Activated CD8-positive, alpha-beta memory T cell treated with anti-CD3 and anti-CD28 coated beads, Interleukin-2, amount 50 U/mL, for 4 hours (primary cell): Measurements from ENCODE around the gene RAE1.

ENCODE experiments used
- DNase-seq: peaks from one replicate; pipeline ENCODE4 v3.0.0-alpha.2; 2020

The RAE1 gene, protein sequence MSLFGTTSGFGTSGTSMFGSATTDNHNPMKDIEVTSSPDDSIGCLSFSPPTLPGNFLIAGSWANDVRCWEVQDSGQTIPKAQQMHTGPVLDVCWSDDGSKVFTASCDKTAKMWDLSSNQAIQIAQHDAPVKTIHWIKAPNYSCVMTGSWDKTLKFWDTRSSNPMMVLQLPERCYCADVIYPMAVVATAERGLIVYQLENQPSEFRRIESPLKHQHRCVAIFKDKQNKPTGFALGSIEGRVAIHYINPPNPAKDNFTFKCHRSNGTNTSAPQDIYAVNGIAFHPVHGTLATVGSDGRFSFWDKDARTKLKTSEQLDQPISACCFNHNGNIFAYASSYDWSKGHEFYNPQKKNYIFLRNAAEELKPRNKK

DNA sequence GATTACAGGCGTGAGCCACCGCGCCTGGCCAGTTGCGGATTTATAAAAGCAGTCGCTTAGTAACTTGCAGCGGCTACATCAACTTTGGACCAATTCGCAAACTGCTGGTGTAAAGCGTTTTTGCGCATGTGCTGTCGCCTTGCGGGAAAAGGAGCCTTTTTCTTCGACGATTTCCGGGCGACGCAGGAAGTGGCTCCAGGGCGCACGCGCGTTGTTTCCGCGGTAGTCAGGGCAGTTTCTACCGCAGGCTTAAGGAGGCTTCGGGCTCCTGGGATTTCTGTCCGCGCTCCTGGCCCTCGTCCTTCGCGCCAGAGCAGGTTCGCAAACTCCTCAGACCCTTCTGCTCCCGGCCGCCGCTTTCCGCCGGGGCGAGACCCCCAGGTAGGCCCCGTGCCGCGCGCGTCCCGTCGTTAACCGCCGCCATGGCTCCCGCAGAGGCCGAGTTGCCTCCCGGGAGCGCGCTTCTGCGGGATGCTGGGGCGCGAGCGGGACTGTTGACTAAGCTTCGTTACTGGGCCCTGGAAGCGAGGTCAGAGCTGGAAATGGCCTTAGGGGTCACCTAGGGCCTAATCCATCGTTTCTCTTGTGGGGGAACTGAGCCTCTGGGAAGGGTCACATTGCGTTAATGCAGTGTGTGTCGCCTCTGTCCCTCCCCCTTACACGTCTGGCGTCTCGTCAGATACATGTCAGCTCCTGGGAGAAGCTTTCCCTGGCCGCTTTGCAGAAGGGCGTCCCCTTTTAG lies at the start of gene RAE1:
Gene RAE1, plus strand, starts transcription at position 214 of the 742 bp plus-strand sequence. CDS start 2,784 bp downstream, outside the sequence.
- DNase-seq: peak; percentile 84

- no peak for DNase-seq
Observed at GRCh38 chr20:57306747-57307146, 44.3 kb upstream of the RAE1 start.

GRCh38 chr20:57308451-57309271 lies 42.4 kb upstream of the RAE1 start:
- no peak for DNase-seq

DNA sequence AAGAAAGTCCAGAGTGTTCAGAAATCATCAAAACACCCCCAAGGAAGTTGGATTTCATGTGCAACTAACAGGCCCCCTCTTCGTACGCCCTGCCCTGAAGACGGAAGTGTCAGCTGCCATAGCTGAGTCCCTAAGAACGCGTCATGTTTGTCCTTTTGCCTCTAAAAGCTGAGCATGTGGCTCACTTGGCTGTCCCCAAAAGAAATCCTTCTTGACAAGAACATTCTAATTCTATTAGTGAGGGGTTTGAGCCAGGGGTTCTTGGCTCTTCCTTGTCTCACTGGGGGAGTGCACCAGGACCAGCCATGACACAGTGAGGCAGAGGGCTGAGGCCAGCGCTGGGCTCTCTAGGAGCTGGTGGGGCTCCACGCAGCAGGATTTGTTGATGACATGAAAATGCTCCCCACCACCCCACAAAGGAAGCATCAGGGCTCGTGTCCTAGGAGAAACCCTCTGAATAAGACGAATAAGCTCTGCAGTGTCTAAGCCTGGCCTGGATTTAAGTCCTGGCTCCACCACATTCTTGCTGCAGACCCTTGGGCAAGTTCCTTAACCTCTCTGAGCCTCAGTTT lies 41.4 kb upstream of the RAE1 start:
- DNase-seq: no peak

- DNase-seq: no peak
Observed at GRCh38 chr20:57310821-57311514, 40.1 kb upstream of the RAE1 start.

DNA sequence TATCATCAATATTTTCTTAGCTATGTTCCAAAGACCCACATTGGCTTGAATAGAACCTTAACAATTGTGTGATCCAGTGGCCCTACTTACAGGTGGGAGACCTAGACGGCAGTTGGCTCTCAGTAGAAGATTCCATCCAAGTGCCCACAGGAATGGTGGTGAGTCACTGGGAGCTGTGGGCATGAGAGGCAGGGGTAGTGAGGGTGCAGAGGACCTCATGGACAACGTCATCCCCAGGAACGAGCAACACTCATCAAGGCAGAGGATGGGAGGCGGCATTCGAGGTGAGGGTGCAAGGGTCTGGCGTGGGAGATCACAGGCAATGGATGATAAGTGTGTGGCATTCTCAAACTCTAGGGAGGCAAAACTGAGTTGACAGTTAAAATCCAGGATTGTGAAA lies 38.9 kb upstream of the RAE1 start:
- DNase-seq: no peak

GRCh38 chr20:57313230-57313629 lies 37.8 kb upstream of the RAE1 start:
- DNase-seq: no peak

- DNase-seq: no peak
Observed at GRCh38 chr20:57313951-57314350, 37.1 kb upstream of the RAE1 start.

- no peak for DNase-seq
Observed at GRCh38 chr20:57315083-57315975, 35.7 kb upstream of the RAE1 start.

- no peak for DNase-seq
Observed at GRCh38 chr20:57315976-57316480, 35.0 kb upstream of the RAE1 start.

DNA sequence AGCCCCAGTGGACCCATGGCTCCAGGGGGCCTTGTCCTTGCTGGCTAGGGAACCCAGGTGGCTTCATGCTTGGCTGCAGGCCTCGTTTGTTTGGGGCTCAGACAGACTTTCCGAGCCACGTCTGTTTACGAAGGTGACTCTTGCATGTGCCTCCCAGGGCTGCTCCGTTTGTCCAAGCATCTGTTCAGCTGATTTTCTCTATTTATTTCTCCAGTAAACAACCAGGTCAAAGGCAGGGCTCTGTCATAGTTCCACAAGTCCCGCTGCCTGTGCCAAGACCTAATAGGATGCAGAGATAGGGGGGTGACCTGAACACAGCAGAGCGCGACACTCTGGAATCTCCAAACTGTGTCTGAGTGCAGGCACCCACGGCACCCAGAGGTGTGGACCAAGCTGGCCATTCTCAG lies 34.3 kb upstream of the RAE1 start:
- DNase-seq: no peak

- no peak for DNase-seq
Observed at GRCh38 chr20:57317316-57317788, 33.7 kb upstream of the RAE1 start.

GRCh38 chr20:57317789-57318371 lies 33.2 kb upstream of the RAE1 start:
- DNase-seq: no peak

- DNase-seq: no peak
Observed at GRCh38 chr20:57319584-57319983, 31.5 kb upstream of the RAE1 start.

DNA sequence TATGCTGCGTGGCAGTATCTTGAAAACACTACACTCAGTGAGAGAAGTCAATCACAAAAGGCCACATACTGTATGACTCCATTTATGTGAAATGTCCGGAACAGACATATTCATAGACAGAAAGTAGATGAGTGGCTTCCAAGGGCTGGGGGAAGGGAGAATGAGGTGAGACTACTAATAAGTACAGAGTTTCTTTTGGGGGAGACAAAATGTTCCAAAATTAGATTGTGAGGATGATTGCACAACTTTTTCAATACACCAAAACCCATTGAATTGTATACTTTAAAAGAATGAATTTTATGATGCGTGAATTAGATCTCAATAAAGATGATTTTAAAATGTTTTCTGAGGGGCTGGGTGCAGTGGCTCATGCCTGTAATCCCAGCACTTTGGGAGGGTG lies 30.7 kb upstream of the RAE1 start:
- DNase-seq: no peak

DNA sequence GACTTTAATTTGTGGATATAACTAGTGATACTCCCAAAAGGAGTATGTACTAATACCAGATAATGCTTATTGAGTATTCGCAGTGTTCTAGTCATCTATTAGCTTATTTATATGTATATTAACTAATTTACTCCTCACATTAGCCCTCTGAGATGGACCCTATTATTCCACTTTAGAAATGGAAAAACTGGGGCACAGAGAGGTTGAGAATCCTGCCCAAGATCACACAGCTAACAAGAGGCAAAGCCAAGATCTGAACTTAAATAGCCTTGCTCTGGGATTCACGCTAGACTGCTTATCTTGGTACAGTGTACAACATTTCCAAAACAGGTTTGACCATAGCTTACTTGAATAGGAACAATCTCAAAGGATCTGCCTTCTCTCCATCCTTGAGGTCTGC lies 29.9 kb upstream of the RAE1 start:
- DNase-seq: no peak

DNA sequence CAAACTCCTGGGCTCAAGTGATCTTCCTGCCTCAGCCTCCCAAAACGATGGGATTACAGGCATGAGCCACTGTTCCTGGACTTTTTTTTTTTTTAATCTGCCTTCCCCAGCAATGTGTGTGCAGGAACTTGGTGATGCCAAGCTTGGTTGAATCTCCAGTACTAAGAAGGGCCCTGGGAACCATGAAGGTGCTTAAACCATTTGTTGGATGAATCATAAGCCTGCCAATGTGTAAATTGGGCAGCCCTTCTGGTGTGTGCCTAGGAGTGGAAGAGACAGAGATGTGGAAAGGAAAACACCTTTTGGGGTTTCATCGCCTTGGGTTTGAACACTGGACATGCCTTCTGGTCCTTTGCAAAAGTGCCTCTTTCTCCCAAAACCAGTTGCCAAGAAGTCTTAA lies 28.6 kb upstream of the RAE1 start:
- no peak for DNase-seq

DNA sequence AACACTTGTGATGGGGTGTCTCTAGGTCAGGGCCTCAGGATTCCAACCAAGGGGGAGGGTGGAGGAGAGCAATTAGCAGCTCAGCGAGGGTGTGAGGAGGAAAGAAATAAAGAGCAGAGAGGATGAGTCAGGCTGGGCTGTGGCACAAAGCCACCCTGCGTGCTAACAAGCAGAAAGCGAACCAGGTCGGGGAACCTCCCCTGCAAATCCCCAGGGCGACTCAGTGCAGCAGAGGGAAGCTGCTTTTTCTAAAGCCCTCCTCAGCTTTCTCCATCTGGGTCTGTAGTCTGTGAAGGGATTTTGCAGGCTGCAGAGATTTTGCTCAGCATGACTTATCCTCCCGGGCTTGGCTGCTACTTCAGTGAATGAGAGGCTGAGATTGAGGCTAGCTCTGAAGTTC lies 28.0 kb upstream of the RAE1 start:
- no peak for DNase-seq

DNA sequence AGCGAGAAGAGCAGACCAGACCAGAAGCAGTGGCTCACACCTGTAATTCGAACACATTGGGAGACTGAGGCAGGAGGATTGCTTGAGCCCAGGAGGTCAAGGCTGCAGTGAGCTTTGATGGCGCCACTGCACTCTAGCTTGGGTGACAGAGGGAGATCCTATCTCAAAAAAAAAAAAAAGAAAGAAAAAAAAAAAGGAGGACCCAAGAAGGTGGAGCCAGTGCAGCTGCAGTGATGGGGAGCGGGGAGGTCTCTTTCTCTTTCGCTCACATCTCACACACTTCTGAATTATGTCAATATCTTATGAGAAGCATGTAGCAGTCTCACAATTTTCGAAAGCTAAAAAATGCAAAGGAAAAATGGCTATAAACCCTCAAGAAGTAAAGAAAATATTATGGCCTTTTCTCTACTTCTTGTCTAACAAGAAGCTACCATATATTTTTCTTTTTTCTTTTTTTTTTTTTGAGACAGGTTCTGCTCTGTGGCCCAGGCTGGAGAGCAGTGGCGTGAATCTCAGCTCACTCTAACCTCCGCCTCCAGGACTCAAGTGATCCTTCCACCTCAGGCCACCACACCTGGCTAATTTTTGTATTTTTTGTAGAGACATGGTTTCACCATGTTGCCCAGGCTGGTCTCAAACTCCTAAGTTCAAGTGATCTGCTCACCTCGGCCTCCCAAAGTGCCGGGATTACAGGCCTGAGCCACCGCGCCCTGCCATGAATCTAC lies 25.3 kb upstream of the RAE1 start:
- no peak for DNase-seq
